Prostate gland (tissue), 2 donors: ENCODE results near the gene SREBF1.

ENCODE experiments used
- CTCF ChIP-seq, 4 experiments: fragments of 200-600 bp in 2 of 4; fragments of 450-650 bp in 2 of 4; sonication (generic) in 2 of 4; IDR thresholded peaks; 1 replicate in 3 of 4; 2 replicates in 1 of 4; pipeline ENCODE4 v1.5.1; 2016 to 2019; ENCODE audit warnings: antibody characterized with exemption in 4 of 4, mild to moderate bottlenecking in 2 of 4, moderate library complexity in 2 of 4
- POLR2A ChIP-seq: fragments of 450-650 bp; IDR thresholded peaks from one replicate; pipeline ENCODE4 v1.6.1; 2016; ENCODE audit warnings: antibody characterized with exemption, mild to moderate bottlenecking
- POLR2AphosphoS5 ChIP-seq: sonication (generic); formaldehyde crosslinking; IDR thresholded peaks from one replicate; pipeline ENCODE4 v1.6.1; 2017; ENCODE audit warnings: antibody characterized with exemption

GRCh38 chr17:17813055-17813724 lies 23.6 kb downstream of the SREBF1 start:
- TF ChIP-seq POLR2A: no peak
- no peak for TF ChIP-seq CTCF (IDR thresholded peaks at IDR 0.05)
- no peak for TF ChIP-seq POLR2AphosphoS5
